ENCODE measurements around the gene PAFAH1B1.

PAFAH1B1 gene

GRCh38 chr17:2704031-2704889, 110.8 kb downstream of the PAFAH1B1 start:
- DNase-seq (ENCODE audit: low read depth) = no peak

GRCh38 chr17:2704890-2705248, 111.4 kb downstream of the PAFAH1B1 start:
- DNase-seq (ENCODE audit: low read depth) = no peak

- no peak for DNase-seq (ENCODE audit: low read depth)
Observed at GRCh38 chr17:2705263-2705662, 111.8 kb downstream of the PAFAH1B1 start.

GRCh38 chr17:2705888-2706795, 112.7 kb downstream of the PAFAH1B1 start:
- DNase-seq (ENCODE audit: low read depth) = no peak

- DNase-seq (ENCODE audit: low read depth) = no peak
Observed at GRCh38 chr17:2706911-2707510, 113.6 kb downstream of the PAFAH1B1 start.

- no peak for DNase-seq (ENCODE audit: low read depth)
Observed at GRCh38 chr17:2707721-2708584, 114.5 kb downstream of the PAFAH1B1 start.

- no peak for DNase-seq (ENCODE audit: low read depth)
Observed at GRCh38 chr17:2708585-2709182, 115.2 kb downstream of the PAFAH1B1 start.

GRCh38 chr17:2709183-2709661, 115.8 kb downstream of the PAFAH1B1 start:
- no peak for DNase-seq (ENCODE audit: low read depth)

GRCh38 chr17:2710071-2710802, 116.8 kb downstream of the PAFAH1B1 start:
- no peak for DNase-seq (ENCODE audit: low read depth)

- no peak for DNase-seq (ENCODE audit: low read depth)
Observed at GRCh38 chr17:2710803-2711607, 117.6 kb downstream of the PAFAH1B1 start.

- peak; percentile 84 for DNase-seq (ENCODE audit: low read depth)
Observed at GRCh38 chr17:2711608-2712299, 118.3 kb downstream of the PAFAH1B1 start, which contains the start of gene CLUH. TSS of gene CLUH (minus strand) at chr17:2711764. CDS start at chr17:2711661, 103 bp downstream.

GRCh38 chr17:2712300-2713043, 119.0 kb downstream of the PAFAH1B1 start:
- DNase-seq (ENCODE audit: low read depth) = no peak

- DNase-seq (ENCODE audit: low read depth) = no peak
Observed at GRCh38 chr17:2713881-2714280, 120.4 kb downstream of the PAFAH1B1 start.

GRCh38 chr17:2716649-2717048, 123.2 kb downstream of the PAFAH1B1 start:
- DNase-seq (ENCODE audit: low read depth) = no peak

GRCh38 chr17:2718150-2718938, 124.9 kb downstream of the PAFAH1B1 start:
- DNase-seq (ENCODE audit: low read depth) = no peak

- DNase-seq (ENCODE audit: low read depth) = no peak
Observed at GRCh38 chr17:2719861-2720260, 126.4 kb downstream of the PAFAH1B1 start.

- no peak for DNase-seq (ENCODE audit: low read depth)
Observed at GRCh38 chr17:2721603-2722002, 128.1 kb downstream of the PAFAH1B1 start.

All from GM04503 (cell line).